H1 (cell line): Measurements from ENCODE around the gene IL5.

Source experiments
- ATF2 ChIP-seq: IDR thresholded peaks from 2 replicates; pipeline ENCODE4 v1.6.1; 2012; ENCODE audit warnings: low read length, inconsistent platforms
- CEBPB ChIP-seq: IDR thresholded peaks from 2 replicates; pipeline ENCODE4 v1.6.1; 2012; ENCODE audit warnings: low read depth, low read length
- CTCF ChIP-seq, 3 experiments: IDR thresholded peaks; 1 replicate in 2 of 3; 2 replicates in 1 of 3; pipeline versions ENCODE4 v1.5.1 to v1.6.1; 2011; ENCODE audit warnings: low read length in 3 of 3, mild to moderate bottlenecking in 3 of 3, inconsistent platforms in 2 of 3, low read depth in 1 of 3, moderate library complexity in 1 of 3; ENCODE audit not compliant: insufficient read depth in 1 of 3; ENCODE audit errors: control extremely low read depth in 1 of 3
- JUN ChIP-seq: IDR thresholded peaks from 2 replicates; pipeline ENCODE4 v1.6.1; 2011; ENCODE audit warnings: low read depth, mild to moderate bottlenecking, improper control_type of control experiment, low read length
- KDM5A ChIP-seq: fragments of 200-600 bp; IDR thresholded peaks from 2 replicates; pipeline ENCODE4 v1.7.1; 2012; ENCODE audit warnings: mild to moderate bottlenecking, low read length, inconsistent platforms, mixed read lengths
- POLR2A ChIP-seq, 2 experiments: IDR thresholded peaks; 1 replicate in 1 of 2; 2 replicates in 1 of 2; pipeline ENCODE4 v1.6.1; 2011; ENCODE audit warnings: low read depth in 2 of 2, low read length in 2 of 2, mild to moderate bottlenecking in 2 of 2; ENCODE audit errors: control extremely low read depth in 1 of 2
- POLR2AphosphoS5 ChIP-seq: IDR thresholded peaks from 2 replicates; pipeline ENCODE4 v1.6.1; 2011; ENCODE audit warnings: low read depth, low read length
- RFX5 ChIP-seq: IDR thresholded peaks from 2 replicates; pipeline ENCODE4 v1.6.1; 2011; ENCODE audit warnings: low read depth, low read length, improper control_type of control experiment, borderline replicate concordance
- RXRA ChIP-seq: IDR thresholded peaks from 2 replicates; pipeline ENCODE4 v1.6.1; 2011; ENCODE audit warnings: low read depth, mild to moderate bottlenecking, low read length, moderate library complexity; ENCODE audit not compliant: insufficient read depth
- ZNF274 ChIP-seq: IDR thresholded peaks from 2 replicates; pipeline ENCODE4 v1.7.0; 2012; ENCODE audit warnings: low read length, borderline replicate concordance; ENCODE audit errors: extremely low read depth

GRCh38 chr5:132526974-132527564 is 16.3 kb downstream of the IL5 start:
- TF ChIP-seq CTCF (IDR thresholded peaks at IDR 0.05; ENCODE audit: control extremely low read depth in 1 of 3, insufficient read depth in 1 of 3, low read depth in 1 of 3, low read length in 3 of 3) (no peak), POLR2A (IDR thresholded peaks at IDR 0.05; ENCODE audit: control extremely low read depth in 1 of 2, low read depth in 2 of 2, low read length in 2 of 2) (no peak), ATF2 (no peak), JUN (no peak), CEBPB (no peak), ZNF274 (no peak), RXRA (no peak), KDM5A (no peak), RFX5 (no peak), POLR2AphosphoS5 (no peak)
